GM04503 (cell line): ENCODE measurements around the gene RHOU.
"Not testable (repeated sequence)": the region's sequence is repeated elsewhere in the genome, so short reads cannot be mapped to it uniquely, and the experiment has no call there.

Source experiments
- DNase-seq: peaks from one replicate; pipeline ENCODE4 v3.0.0-alpha.2; 2012; ENCODE audit warnings: low read depth

The RHOU gene

DNA sequence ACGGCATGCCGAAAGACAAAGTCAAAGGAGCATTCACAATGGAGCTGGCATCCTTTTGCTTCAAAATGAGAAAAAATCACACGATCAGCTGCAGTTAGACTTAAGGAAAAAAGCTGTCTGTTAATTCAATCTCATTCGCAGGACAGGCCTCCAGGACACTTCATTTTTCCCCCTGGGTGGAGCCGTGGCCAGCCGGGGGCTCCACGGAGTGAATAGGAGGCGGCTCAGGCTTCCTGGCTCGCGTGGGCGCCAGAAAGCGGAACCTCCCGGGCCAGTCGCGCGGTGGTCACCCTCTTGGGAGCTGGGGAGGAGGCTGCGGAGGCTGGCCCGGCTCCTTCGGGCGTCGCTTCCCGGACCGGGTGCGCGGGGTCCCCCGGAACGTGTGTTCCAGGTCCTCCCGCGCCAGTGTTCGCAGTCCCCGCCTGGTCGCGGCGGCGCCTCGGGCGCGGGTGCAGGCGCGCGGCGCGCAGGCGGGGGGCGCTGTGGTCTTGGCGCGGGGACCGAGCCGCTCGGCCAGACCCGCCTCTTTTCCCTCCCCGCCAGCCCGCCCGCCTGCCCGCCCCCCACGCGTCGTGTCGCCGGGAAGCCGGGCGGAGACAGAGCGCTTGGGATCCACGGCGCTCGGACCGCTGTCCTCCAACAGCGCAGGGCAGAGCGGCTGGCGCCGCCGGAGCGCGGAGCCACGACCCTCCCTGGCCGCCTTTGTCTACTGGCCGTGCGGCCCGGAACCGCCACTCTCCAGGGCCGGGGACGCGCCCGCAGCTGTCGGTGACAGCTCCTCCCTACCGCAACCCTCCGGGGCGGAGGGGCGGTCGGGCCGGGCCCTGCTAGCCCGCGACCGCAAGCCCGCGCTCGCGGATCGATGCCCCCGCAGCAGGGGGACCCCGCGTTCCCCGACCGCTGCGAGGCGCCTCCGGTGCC, at the start of gene RHOU:
Gene RHOU, plus strand, starts transcription at position 599 of the 921 bp plus-strand sequence. Its CDS starts 264 bp downstream, at position 863.
- no peak for DNase-seq

DNA sequence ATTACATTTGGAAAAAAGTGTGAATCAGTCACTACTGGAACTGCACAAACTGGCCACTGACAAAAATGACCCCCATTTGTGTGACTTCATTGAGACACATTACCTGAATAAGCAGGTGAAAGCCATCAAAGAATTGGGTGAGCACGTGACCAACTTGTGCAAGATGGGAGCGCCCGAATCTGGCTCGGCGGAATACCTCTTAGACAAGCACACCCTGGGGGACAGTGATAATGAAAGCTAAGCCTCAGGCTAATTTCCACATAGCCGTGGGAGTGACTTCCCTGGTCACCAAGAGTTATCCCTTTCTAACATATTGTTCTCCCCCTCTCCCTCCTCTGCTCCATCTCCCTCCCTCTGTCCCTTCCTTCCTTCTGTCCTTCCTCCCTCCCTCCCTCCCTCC, 47.7 kb upstream of the RHOU start:
- no peak for DNase-seq

DNA sequence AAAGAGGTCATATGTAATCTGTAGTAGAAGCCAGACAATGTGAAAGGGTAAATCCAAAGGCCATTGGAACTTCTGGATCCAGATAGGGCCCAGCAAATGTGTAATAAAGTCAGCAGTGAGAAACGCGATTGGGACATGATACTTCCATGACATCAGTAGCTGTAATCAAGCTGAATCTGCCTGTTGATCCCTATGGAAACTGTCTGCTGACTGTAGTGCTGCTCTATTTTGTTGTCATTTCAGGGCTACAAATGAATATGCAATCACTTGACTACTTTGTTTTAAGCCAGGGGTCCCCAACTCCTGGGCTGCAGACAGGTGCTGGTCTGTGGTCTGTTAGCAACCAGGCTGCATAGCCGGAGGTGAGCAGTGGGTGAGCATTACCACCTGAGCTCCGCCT, 46.0 kb upstream of the RHOU start:
- DNase-seq: no peak

- DNase-seq: no peak
These were observed 44.1 kb upstream of the RHOU start for GRCh38 chr1:228691211-228691610.

GRCh38 chr1:228691926-228692325, 43.4 kb upstream of the RHOU start:
- DNase-seq: no peak

- not testable (repeated sequence) for DNase-seq
These were observed 40.8 kb upstream of the RHOU start for GRCh38 chr1:228694447-228694846.

GRCh38 chr1:228695015-228695955, 40.0 kb upstream of the RHOU start:
- no peak for DNase-seq

DNA sequence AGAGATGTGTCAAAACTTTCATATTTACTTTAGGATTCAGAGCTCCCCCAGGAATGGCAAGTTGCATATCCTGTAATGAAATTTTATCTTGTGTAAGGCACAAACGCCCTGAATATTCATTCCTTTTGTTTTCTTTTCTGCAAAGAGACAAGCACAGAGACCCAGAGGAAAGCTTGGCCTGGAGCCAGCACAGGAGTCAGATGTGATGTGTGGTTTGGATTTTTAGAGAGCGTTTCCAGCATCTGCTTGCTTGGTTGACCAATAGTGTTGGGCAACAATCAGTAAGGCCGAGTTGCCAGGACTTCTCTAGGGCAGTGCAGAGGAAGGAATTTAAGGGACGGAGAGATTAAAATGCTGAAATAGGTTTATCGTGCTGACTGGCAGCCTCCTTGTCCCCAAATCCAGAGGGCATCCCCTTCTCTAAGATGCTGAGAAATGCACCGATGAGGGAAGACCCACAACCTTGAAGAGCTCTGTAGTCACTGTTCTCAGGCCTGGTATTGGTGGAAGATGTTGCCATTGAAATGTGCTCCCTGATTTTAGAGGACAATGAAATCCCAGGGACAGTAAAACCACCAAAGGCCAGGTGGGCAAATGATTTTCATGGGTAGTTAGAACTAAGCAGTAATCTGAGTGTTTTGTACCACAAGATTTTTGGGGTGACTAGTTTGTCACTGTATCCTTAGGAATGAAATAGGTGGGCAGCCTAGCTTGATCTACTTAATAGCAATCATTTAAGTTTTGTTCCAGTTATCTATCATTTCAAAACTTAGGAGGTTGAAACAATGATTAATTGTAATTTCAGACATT, 37.9 kb upstream of the RHOU start:
- peak; percentile 47 for DNase-seq

DNA sequence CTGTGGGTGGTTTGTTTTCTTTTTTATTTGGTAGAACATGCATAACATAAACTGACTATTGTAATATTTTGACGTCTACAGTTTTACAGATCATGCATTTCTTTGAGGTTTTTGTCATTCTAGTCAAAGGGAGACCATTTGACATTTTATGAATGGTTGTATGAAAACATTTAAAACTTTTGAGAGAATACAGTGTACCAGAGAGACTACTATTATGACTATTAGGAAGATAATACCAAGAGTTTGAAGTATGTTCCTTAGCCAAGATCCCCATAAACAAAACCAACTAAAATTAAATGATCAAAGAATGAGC, 37.3 kb upstream of the RHOU start:
- DNase-seq: no peak

DNA sequence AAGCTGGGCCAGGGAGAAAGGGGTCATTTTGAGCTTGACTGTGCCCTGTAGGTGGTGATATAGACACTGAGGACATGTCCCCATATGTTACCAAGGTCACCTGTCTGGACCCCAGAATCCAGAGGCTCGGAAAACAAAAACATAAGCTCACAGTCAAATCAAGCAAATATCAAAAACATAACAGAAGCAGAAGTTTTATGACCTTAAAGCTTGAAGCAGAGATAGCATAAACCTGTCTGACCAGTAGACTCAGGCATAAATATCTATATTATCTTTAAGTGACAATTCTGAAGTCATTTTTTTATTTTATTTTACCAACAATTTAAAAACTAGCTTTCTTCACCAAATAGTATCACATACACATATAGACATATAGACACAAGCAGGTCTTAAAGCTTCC, 32.8 kb upstream of the RHOU start:
- no peak for DNase-seq

DNA sequence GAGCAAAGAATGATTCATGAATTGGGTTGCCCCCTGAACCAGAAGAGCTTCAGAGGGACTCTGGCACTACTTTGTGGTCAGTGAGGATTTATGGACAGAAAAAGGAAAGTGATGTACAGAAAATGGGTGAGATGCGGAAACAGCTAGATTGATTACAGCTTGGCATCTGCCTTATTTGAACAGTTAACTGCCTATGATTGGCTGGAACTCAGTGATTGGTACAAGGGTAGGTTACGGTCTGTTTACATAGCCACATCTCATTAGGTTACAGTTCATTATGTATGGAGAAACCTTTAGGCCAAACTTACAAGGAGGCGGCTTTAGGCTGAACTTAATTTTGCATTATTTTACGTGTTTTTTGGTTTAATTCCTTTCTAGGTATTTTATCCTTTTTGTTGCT, 29.0 kb upstream of the RHOU start:
- DNase-seq: no peak

- no peak for DNase-seq
These were observed 18.2 kb upstream of the RHOU start for GRCh38 chr1:228717081-228717480.

- no peak for DNase-seq
These were observed 13.9 kb upstream of the RHOU start for GRCh38 chr1:228721407-228721806.

DNA sequence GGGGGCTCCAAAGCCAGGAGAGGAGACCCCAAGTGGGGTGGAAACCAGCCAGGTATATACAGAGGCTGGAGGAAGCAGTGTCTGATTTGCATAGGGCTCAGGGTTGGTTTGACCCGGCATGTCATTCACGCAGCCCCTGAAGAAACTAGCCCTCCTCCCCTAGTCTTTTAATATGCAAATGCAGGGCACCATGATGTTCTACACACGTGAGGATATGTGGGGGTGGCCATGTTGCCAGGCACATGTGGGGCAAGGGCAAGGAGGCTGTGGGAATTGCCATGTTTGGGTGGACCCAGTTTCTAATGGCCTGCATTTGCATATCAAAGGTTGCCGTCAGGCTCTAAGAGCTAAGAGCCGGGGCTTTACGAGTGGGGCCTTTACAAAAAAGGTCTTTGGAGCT, 12.0 kb upstream of the RHOU start:
- no peak for DNase-seq

DNA sequence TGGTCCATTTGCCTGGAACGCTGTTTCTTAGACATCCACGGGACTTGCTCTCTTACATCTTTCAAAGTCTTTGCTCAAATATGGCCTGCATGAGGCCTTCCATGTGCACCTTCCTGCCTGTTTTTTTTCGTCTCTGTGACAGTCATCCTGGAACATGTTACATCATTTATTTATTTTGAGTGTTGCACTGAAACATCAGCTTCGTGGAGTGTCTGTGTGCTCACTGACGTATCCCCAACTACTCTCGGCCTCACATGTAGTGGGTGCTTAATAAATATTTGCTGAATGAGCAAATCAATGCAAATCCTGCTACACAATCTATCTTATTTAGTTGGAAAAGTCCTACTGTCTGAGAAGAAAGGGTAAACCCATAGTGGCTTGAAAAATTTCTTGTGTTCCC, 11.4 kb upstream of the RHOU start:
- DNase-seq: no peak

- DNase-seq: no peak
These were observed 10.1 kb upstream of the RHOU start for GRCh38 chr1:228725178-228725577.

DNA sequence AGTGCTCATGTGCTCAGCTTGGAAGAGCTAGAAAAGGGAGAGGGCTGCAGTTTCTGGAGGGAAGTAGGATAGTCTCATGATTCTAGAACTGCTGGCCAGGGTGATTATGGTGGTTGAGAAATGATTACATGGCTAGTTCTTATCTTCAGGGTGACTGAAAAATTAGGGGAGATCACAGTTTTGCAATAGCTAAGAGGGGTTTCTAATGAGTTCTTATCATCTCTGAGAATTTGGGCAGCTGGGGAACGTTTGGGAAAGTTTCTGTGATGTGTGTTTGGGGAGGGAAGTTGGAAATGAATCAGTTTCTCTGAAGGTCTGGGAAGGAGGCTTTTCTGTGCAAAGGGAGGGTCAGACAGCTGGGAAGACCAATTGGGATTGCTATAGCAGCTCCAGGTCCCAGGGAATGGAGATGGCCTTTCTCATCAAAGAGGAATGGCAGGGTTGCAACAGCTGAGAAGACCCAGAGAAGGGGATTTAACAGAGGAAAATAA, 7.6 kb upstream of the RHOU start:
- no peak for DNase-seq

DNA sequence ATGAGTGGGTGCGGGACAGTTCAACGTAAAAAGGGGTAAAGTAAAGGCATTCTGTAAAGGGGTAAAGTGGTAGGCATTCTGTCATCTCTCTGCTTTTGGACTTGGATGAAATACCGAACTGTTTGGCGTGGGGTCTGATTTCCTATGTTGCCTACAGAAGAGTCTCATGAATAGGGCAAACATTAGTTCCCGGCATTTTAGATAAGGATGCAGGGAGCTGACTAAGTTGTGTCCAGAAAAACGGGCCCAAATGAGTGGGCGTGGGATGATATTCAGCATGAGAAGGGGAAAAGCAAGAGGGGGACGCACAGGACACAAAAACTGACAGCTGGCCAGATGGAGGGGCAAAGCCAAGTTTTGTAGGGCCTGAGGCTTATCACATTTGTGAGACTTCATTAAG, 2.9 kb upstream of the RHOU start:
- DNase-seq: no peak

DNA sequence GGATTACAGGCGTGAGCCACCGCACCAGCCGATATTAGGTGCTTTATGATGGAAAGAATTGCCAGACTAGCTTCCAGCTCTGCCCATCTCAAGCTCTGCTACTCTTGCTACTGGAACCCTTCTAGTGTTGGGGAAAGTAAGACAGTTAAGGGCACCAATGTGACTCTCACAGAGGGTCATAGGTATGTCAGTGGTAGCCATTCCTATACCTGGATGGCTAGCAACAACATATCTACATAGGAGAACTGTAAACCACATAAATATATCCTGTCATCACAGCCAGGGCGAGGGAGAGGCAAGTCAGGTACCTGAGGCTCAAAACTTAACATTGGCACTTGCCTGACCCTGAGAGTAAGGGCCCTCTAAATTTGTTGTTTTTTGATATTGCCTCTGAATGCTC, 1.7 kb upstream of the RHOU start:
- no peak for DNase-seq

DNA sequence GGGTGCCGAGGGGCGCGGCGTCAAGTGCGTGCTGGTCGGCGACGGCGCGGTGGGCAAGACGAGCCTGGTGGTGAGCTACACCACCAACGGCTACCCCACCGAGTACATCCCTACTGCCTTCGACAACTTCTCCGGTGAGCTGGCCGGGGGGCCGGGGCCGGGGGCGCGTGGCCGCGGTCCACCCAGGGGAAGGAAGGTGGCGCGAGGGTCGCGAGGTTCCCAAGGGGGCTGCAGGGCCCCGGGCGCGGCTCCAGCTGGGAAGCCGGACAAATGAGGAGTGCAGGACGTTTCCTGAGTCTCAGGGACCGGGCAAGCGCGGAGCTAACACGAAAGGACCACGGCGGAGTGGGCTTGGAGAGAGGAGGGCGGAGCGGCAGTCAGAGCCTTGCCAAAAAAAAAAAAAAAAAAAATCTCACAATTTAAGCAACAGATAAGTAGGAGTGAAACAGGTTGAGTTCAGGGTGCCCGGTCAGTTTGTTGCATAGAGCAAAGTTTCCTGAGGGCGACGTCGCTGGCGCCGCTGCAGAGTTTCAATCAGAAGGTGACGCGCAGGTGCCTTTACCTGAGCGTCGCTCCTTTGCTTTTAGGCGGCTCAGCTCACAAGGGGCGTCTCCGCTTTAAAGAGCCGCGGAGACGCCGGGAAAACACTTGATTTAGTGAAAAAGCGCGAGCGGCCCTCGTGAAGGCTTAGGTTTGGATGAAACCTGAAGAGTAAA, 750 bp downstream of the RHOU start:
- no peak for DNase-seq

- no peak for DNase-seq
These were observed 1.7 kb downstream of the RHOU start for GRCh38 chr1:228736844-228737445.
